Upper lobe of left lung (tissue), 4 donors: ENCODE data around the gene HK3.

Experiments
- CTCF ChIP-seq, 6 experiments: fragments of 450-650 bp in 4 of 6; fragments of 200-600 bp in 2 of 6; sonication (generic) in 2 of 6; IDR thresholded peaks; one replicate each; pipeline ENCODE4 v1.5.1; 2016 to 2019; ENCODE audit warnings: antibody characterized with exemption in 6 of 6
- EP300 ChIP-seq, 4 donors: sonication (generic); formaldehyde crosslinking; IDR thresholded peaks; one replicate each; pipeline ENCODE4 v1.5.1; 2017; ENCODE audit warnings: antibody characterized with exemption in 4 of 4, control low read depth in 2 of 4
- POLR2A ChIP-seq, 4 donors: fragments of 450-650 bp; IDR thresholded peaks; one replicate each; pipeline ENCODE4 v1.5.1; 2016 to 2017; ENCODE audit warnings: antibody characterized with exemption in 4 of 4, mild to moderate bottlenecking in 2 of 4
- POLR2AphosphoS5 ChIP-seq, 2 donors: sonication (generic); formaldehyde crosslinking; IDR thresholded peaks; one replicate each; pipeline ENCODE4 v1.5.1; 2017; ENCODE audit warnings: antibody characterized with exemption in 2 of 2

- TF ChIP-seq POLR2AphosphoS5 (IDR thresholded peaks at IDR 0.05) (no peak), POLR2A (IDR thresholded peaks at IDR 0.05) (no peak), CTCF (IDR thresholded peaks at IDR 0.05) (no peak), EP300 (IDR thresholded peaks at IDR 0.05) (no peak)
These were observed 37.9 kb downstream of the HK3 start for GRCh38 chr5:176861276-176861675.
